Coronary artery (tissue), 2 donors: ENCODE results near the gene TRAPPC4.
A peak's percentile ranks its signal among the peaks of the same experiment; 100 is the strongest.
"Not testable (repeated sequence)": the region's sequence is repeated elsewhere in the genome, so short reads cannot be mapped to it uniquely, and the experiment has no call there.

Experiments used
- DNase-seq: peaks from one replicate; pipeline ENCODE4 v3.0.0-alpha.2; 2017; ENCODE audit warnings: low spot score
- H3K27ac ChIP-seq, 2 donors: fragments of 200-600 bp; sonication (generic); one replicate each; pipeline ENCODE4 v1.5.1; 2016 to 2019
- H3K4me3 ChIP-seq: fragments of 200-600 bp; sonication (generic); 2 replicates; pipeline ENCODE4 v1.5.1; 2016; ENCODE audit warnings: mild to moderate bottlenecking, moderate library complexity
- TF ChIP-seq, protein P1 (sequence below): fragments of 200-600 bp; sonication (generic); IDR thresholded peaks from one replicate; pipeline ENCODE4 v1.5.1; 2019; ENCODE audit warnings: antibody characterized with exemption

The TRAPPC4 gene

DNA sequence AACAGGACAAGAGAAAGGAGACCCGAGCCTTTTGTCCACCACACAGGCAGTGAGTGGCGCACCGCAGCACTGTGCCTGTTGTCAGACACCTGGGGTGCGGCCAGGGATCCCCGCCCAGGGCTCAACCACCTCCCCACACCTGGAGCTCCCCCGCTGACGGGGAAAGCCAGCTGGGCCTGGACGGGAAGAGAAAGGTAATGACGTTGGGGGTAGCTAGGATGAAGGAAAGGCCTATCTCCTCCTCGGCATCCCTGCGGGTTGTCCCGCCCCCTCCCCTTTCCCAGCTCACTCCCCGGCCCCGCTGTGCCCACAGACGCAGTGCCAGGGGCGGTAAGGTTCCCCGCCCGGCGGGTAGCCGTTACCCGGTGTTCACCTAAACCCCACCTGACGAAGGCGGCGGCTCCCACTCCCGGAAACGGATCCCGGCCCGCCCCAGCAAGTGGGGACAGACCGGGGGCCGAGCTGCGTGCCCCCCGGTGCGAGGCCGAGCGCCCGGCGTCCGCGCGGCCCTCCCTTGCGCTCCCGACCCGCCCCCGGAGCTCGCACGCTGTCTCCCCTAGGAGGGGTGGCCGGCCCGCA lies 37.9 kb downstream of the TRAPPC4 start:
- peak overlapping the region; percentile 98 for H3K4me3 ChIP-seq
- peak; percentile 79 for DNase-seq
- peak overlapping the region; percentile 74 to 95 for H3K27ac ChIP-seq
- TF ChIP-seq, protein P1, sequence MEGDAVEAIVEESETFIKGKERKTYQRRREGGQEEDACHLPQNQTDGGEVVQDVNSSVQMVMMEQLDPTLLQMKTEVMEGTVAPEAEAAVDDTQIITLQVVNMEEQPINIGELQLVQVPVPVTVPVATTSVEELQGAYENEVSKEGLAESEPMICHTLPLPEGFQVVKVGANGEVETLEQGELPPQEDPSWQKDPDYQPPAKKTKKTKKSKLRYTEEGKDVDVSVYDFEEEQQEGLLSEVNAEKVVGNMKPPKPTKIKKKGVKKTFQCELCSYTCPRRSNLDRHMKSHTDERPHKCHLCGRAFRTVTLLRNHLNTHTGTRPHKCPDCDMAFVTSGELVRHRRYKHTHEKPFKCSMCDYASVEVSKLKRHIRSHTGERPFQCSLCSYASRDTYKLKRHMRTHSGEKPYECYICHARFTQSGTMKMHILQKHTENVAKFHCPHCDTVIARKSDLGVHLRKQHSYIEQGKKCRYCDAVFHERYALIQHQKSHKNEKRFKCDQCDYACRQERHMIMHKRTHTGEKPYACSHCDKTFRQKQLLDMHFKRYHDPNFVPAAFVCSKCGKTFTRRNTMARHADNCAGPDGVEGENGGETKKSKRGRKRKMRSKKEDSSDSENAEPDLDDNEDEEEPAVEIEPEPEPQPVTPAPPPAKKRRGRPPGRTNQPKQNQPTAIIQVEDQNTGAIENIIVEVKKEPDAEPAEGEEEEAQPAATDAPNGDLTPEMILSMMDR = no peak

DNA sequence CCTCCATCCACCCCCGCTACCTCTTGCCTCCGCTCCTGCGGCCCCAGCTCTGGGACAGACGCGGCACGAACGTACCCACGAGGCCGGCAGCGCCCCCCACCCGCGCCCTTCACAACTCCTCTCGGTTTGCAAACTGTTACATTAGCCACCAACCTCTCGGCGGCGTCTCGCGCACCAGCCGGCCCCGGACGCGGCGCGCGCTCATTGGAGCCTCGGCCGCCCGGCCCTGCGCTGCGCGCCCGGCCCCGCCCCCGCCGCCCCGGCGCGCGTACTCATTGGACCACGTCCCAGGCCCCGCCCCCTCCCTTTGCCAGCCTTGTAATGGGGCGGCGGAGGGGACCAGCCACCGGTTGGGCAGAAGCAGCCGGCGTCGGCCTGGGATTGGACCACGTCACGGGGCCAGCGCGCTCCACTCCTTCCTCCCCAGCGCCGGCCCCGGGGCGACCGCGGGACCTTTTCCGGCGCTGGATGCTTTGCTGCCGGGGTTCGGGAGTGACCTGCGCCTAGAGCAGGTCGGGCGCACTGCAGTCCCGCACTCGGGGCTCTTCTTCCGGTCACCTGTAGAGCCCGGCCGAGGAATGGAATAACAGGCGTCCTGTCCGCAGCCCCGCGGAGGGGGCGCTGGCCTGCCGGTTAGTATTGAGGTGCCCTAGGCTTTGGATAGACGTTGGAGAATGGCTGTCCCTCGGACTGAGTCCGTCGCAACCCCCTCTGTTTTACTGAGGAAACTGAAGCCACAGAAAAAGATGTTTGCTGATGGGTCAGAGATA lies 38.6 kb downstream of the TRAPPC4 start, which contains the start of gene HYOU1:
Gene HYOU1 (minus strand): TSS at position 206 of the 770 bp plus-strand sequence. CDS start 1,045 bp downstream, outside the sequence.
- H3K27ac ChIP-seq = peak within 1 kb of the TSS; percentile 81 to 95
- TF ChIP-seq, protein P1 = no peak
- H3K4me3 ChIP-seq = peak within 1 kb of the TSS; percentile 98
- peak; percentile 98 for DNase-seq

DNA sequence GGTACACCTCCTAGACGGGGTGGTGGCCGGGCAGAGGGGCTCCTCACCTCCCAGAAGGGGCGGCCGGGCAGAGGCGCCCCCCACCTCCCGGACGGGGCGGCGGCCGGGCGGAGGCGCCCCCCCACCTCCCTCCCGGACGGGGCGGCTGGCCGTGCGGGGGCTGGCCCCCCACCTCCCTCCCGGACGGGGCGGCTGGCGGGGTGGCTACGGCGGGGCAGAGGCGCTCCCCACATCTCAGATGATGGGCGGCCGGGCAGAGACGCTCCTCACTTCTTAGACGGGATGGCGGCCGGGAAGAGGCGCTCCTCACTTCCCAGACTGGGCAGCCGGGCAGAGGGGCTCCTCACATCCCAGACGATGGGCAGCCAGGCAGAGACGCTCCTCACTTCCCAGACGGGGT lies 40.6 kb downstream of the TRAPPC4 start:
- H3K4me3 ChIP-seq, DNase-seq, H3K27ac ChIP-seq: not testable (repeated sequence)

DNA sequence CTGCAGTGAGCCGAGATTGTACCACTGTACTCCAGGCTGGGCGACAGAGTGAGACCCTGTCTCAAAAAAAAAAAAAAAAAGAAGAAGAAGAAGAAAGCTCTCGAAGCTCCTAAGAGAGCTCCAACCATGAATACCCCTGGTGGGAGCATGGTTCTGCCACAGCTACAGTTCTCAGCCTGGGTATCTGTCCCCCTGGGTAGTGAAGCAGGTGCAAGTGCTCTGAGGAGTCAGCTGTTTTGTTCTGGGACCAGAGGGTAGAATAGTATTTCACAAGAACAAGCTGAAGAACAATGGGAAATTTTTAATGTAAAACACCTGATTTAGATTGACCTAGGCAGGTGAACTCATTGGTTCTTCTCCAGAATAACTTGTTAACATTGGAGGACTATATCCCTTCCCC lies 42.7 kb downstream of the TRAPPC4 start:
- TF ChIP-seq, protein P1 = no peak
- DNase-seq = no peak
- H3K4me3 ChIP-seq = no peak overlapping the region
- no peak overlapping the region for H3K27ac ChIP-seq

DNA sequence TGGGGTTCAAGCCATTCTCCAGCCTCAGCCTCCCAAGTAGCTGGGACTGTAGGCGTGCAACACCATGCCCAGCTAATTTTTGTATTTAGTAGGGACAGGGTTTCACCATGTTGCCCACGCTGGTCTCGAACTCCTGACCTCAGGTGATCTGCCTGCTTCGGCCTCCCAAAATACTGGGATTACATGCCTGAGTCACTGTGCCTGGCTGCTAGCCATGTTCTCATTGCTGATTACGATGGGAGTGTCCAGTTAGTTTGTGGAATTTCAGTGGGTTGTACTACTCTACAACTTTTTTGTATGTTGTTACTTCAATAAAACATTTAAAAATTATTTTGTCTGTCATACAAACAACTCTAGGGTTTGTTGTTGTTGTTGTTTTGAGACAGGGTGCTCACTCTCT lies 44.2 kb downstream of the TRAPPC4 start:
- no peak for DNase-seq
- TF ChIP-seq, protein P1 = no peak
- Histone ChIP-seq H3K4me3 (no peak overlapping the region), H3K27ac (peak overlapping the region in 1 of 2 donors; percentile 53)

DNA sequence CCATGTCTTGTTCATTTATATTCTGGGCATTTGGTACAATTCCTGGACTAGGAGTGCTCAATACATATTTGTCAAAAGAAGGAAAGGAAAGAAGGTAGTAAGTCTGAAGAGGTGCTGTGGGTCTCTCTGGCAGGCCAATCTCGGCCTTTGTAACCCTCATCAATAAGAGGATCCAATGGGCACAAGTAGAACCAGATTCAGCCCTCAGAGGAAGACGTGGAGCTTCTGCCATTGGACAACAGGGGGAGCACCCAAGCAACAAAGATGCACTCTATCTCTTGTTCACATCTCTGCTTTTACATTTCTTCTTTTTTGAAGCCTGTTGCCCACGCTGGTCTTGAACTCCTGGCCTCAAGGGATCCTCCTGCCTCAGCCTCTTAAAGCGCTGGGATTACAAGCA lies 46.8 kb downstream of the TRAPPC4 start:
- DNase-seq = no peak
- TF ChIP-seq, protein P1 = no peak
- Histone ChIP-seq H3K4me3 (no peak overlapping the region), H3K27ac (no peak overlapping the region)

DNA sequence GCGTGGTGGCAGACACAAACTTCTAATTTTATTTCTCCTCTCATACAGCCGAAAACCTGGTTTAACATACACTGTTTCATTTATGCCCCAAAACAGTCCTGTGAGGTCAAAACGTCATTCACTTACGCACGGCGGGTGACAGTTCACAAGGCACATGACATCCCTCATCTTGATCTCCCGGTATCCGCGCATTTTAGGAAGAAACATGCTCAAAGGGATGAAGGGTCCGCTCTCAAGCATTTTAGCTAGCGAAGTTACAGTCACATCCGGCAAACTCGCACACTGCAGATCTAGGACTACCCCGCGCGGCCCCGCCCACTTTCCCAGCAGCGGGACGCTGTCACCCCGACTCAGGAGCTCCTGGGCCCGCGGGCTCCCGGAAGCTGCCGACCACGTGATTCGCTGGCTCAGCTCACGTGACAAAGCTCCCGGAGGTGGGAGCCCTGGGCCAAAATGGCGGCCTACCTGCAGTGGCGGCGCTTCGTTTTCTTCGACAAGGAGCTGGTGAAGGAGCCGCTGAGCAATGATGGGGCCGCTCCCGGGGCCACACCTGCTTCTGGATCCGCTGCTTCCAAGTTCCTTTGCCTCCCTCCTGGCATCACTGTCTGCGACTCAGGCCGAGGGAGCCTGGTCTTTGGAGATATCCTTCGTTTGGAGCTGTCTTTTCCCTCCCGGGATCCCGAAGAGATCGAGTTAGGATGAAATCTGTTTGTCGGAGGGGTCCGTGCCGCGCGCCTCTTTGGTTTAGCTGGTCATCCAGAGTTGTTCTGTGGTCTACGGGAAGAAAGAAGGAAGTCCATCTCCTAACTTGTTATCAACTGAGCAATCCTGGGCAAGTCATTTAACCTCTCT lies 49.0 kb downstream of the TRAPPC4 start, which contains the start of gene VPS11:
Gene VPS11 (plus strand): TSS at position 448 of the 852 bp plus-strand sequence. CDS start 6 bp downstream, at position 454.
- Histone ChIP-seq H3K27ac (peak within 1 kb of the TSS; percentile 87 to 92), H3K4me3 (peak within 1 kb of the TSS; percentile 78)
- TF ChIP-seq, protein P1 = no peak
- DNase-seq = peak; percentile 97
